ENCODE measurements around the gene CD300A. TPM values are rescaled to one million over a fixed set of nuclear protein-coding genes. Genes with fewer than 3 reads are reported as not detected.
"Not testable (repeated sequence)": the region's sequence is repeated elsewhere in the genome, so short reads cannot be mapped to it uniquely, and the experiment has no call there.

The CD300A gene
- total RNA-seq, 4 donors from 2014 or later: 0.88 to 19.6 (median 2.8) TPM

DNA sequence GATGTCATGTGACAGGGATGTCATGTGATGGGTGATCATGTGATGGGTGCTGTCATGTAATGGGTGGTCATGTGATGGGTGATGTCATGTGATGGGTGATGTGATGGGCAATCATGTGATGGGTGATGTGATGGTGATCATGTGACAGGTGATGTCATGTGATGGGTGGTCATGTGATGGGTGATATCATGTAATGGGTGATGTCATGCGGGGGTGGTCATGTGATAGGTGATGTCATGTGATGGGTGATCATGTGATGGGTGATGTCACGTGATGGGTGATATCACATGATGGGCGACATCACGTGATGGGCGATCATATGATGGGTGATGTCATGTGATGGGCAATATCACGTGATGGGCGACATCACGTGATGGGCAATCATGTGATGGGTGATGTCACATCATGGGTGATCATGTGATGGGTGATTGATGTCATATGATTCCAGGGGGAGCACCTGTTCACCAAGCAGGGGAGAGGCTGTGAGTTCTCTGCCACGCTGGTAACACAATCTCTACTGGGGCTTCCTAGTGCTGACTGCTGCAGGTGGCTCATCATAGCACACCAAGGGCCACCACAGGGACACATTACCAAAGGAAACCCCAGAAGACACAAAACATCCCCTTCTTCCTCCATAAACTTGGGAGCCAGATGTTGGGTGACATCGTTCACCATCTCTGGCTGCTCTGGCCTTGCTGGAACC, 48.3 kb downstream of the CD300A start:
- TF ChIP-seq, protein P1, sequence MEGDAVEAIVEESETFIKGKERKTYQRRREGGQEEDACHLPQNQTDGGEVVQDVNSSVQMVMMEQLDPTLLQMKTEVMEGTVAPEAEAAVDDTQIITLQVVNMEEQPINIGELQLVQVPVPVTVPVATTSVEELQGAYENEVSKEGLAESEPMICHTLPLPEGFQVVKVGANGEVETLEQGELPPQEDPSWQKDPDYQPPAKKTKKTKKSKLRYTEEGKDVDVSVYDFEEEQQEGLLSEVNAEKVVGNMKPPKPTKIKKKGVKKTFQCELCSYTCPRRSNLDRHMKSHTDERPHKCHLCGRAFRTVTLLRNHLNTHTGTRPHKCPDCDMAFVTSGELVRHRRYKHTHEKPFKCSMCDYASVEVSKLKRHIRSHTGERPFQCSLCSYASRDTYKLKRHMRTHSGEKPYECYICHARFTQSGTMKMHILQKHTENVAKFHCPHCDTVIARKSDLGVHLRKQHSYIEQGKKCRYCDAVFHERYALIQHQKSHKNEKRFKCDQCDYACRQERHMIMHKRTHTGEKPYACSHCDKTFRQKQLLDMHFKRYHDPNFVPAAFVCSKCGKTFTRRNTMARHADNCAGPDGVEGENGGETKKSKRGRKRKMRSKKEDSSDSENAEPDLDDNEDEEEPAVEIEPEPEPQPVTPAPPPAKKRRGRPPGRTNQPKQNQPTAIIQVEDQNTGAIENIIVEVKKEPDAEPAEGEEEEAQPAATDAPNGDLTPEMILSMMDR (IDR thresholded peaks at IDR 0.05): no peak
- no peak for TF ChIP-seq POLR2A (IDR thresholded peaks at IDR 0.05)
- H3K4me3 ChIP-seq: no peak overlapping the region
- peaks cover 0 to 17% (median 0%) of the 10 kb centered on the region in 4 donors for H3K27me3 ChIP-seq
- intact Hi-C loops (cut with DNase I): no loop called here
- 80 to 91% methylated on average over 10 of the region's 10 CpGs for WGBS, 2 donors
- no peaks in the 10 kb centered on the region for H3K36me3 ChIP-seq
- peaks cover 0 to 4% (median 0%) of the 10 kb centered on the region in 3 donors for H3K9me3 ChIP-seq
- H3K27ac ChIP-seq: no peak overlapping the region
- no peak for DNase-seq
- H3K4me1 ChIP-seq: no peaks in the 10 kb centered on the region

DNA sequence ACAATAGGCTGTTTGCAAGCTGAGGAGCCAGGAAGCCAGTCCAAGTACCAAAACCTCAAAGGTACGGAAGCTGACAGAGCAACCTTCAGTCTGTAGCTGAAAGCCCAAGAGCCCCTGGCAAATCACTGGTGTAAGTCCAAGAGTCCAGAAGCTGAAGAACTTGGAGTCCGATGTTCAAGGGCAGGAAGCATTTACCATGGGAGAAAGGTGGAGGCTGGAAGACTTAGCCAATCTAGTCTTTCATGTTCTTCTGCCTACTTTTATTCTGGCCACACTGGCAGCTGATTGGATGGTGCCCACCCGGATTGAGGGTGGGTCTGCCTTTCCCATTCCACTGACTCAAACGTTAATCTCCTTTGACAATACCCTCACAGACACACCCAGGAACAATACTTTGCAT, 49.5 kb downstream of the CD300A start:
- H3K4me3 ChIP-seq: no peak overlapping the region
- H3K27ac ChIP-seq: no peak overlapping the region
- 61 to 67% methylated on average over 4 of the region's 4 CpGs for WGBS, 2 donors
- TF ChIP-seq, protein P1 (IDR thresholded peaks at IDR 0.05): no peak
- no peak for TF ChIP-seq POLR2A (IDR thresholded peaks at IDR 0.05)
- peaks cover 0 to 17% (median 0%) of the 10 kb centered on the region in 4 donors for H3K27me3 ChIP-seq
- intact Hi-C loops (cut with DNase I): no loop called here
- no peak for DNase-seq
- no peaks in the 10 kb centered on the region for H3K4me1 ChIP-seq
- H3K36me3 ChIP-seq: no peaks in the 10 kb centered on the region
- peaks cover 0 to 4% (median 0%) of the 10 kb centered on the region in 3 donors for H3K9me3 ChIP-seq

DNA sequence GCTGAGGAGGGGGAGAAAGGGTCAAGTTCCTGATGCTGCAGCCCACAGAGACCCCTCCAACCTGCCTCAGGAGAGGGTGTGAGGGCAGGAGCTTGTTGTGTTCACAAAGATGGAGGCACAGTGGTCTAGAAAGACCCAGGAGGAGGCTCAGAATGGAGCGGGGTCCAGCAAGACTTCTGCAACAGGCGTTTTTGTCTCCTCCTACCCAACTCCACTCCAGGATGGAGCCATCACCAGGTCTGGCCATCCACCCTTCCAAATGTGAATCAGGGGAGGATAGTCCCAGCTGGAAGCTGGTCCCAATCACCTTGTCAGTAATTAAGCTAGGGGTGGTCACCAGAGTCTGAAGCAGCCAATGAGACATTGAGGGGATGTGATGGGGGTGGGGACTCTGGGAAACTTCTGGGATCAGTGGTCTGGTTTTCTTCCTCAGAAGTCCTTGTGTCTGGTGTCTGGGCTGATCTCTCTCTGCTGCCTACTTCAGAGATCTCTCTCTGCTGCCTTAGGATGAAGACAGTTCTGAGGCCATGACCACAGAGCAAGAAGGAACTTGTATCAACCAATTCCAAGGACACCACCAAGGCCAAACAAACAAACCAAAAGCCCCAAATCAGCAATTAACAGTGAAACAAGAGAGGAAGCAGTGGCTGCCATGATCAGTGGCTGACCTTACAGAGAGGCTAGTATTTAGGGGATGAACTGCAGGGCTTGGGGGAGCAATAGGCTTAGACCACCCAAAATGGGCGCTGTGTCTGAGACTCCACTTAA, 50.3 kb downstream of the CD300A start:
- intact Hi-C loops (cut with DNase I): no loop called here
- Histone ChIP-seq H3K9me3 (peaks cover 0 to 4% (median 0%) of the 10 kb centered on the region in 3 donors), H3K4me3 (no peak overlapping the region), H3K27ac (no peak overlapping the region), H3K36me3 (no peaks in the 10 kb centered on the region), H3K4me1 (no peaks in the 10 kb centered on the region), H3K27me3 (peaks cover 0 to 17% (median 0%) of the 10 kb centered on the region in 4 donors)
- no peak for DNase-seq
- WGBS, 2 donors: 68 to 95% methylated on average over 1 to 3 of the region's 3 CpGs
- no peak for TF ChIP-seq POLR2A (IDR thresholded peaks at IDR 0.05)
- TF ChIP-seq, protein P1 (IDR thresholded peaks at IDR 0.05): no peak

DNA sequence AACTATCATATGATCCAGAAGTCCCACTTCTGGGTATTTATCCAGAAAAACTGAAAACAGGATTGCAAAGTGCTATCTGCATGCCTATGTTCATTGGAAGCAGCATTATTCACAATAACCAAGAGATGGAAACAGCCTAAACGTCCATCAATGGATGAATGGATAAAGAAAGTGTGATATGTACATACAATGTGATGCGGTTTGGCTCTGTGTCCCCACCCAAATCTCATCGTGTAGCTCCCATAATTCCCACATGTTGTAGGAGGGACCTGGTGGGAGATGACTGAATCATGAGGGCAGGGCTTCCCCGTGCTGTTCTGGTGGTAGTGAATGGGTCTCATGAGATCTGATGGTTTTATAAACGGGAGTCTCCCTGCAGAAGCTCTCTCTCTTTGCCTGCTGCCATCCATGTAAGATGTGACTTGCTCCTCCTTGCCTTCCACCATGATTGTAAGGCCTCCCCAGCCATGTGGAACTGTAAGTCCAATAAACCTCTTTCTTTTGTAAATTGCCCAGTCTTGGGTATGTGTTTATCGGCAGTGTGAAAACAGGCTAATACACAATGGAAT, 52.1 kb downstream of the CD300A start:
- Histone ChIP-seq H3K27me3 (peaks cover 0 to 13% (median 0%) of the 10 kb centered on the region in 4 donors), H3K9me3 (peaks cover 0 to 10% (median 3%) of the 10 kb centered on the region in 3 donors)
- H3K36me3 ChIP-seq; H3K4me3 ChIP-seq; H3K27ac ChIP-seq; H3K4me1 ChIP-seq; DNase-seq; intact Hi-C loops (cut with DNase I): not testable (repeated sequence)
- WGBS, 2 donors: 72 to 73% methylated on average over 6 of the region's 6 CpGs

DNA sequence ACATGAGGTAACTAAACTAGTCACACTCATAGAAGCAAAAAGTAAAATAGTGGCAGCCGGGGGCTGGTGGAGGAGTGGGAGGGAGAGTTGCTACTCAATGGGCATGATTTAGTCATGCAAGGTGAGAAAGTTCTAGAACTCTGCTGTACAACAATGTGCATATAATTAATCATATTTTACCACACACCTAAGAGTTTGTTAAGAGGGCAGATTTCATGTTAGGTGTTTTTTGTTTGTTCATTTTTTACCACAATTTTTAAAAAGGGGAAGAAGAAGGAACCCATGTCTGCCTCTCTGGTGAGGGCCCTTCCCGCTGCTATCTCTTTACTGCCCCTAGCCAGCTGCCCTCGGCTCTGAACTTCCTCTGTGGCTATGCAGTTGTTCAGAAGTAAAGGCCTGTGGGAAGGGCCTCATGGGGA, 53.6 kb downstream of the CD300A start:
- H3K9me3 ChIP-seq: peaks cover 0 to 12% (median 3%) of the 10 kb centered on the region in 3 donors
- DNase-seq: no peak
- no peaks in the 10 kb centered on the region for H3K4me1 ChIP-seq
- H3K4me3 ChIP-seq: no peak overlapping the region
- 57 to 62% methylated on average over 3 of the region's 3 CpGs for WGBS, 2 donors
- peaks cover 0 to 19% (median 0%) of the 10 kb centered on the region in 4 donors for H3K27me3 ChIP-seq
- intact Hi-C loops (cut with DNase I): no loop called here
- H3K27ac ChIP-seq: peak overlapping the region in 1 of 4 donors; percentile 60
- TF ChIP-seq POLR2A (IDR thresholded peaks at IDR 0.05): no peak
- TF ChIP-seq, protein P1 (IDR thresholded peaks at IDR 0.05): no peak
- H3K36me3 ChIP-seq: no peaks in the 10 kb centered on the region

Measured in esophagus squamous epithelium (tissue), 5 donors.